ENCODE measurements around the gene MCM7. TPM values are rescaled to one million over a fixed set of nuclear protein-coding genes. Genes with fewer than 3 reads are reported as not detected.
A peak's percentile ranks its signal among the peaks of the same experiment; 100 is the strongest.

The MCM7 gene
- total and polyA plus RNA-seq, 2 of the 13 experiments (the other 11 are each of a cell fraction or from before 2014, with no cell fraction given): 84.5 to 214 TPM

- 0 out of 2 replicates have a peak, but pooled peaks have one; percentile 50 for TF ChIP-seq ZNF124 (CRISPR knock-in tag; IDR thresholded peaks at IDR 0.05)
- no peak for TF ChIP-seq STAT5B (CRISPR knock-in tag; IDR thresholded peaks at IDR 0.05)
- no peak for TF ChIP-seq MTA3 (CRISPR knock-in tag; IDR thresholded peaks at IDR 0.05)
- no peak for TF ChIP-seq GZF1 (CRISPR knock-in tag; IDR thresholded peaks at IDR 0.05)
- TF ChIP-seq AHR (CRISPR knock-in tag; IDR thresholded peaks at IDR 0.05): no peak
- TF ChIP-seq ZNF558 (CRISPR knock-in tag; IDR thresholded peaks at IDR 0.05; ENCODE audit: borderline replicate concordance): no peak
- TF ChIP-seq FLYWCH1 (CRISPR knock-in tag; IDR thresholded peaks at IDR 0.05): no peak
- no peak for TF ChIP-seq ZNF563 (CRISPR knock-in tag; IDR thresholded peaks at IDR 0.05)
- TF ChIP-seq BCL6 (CRISPR knock-in tag; IDR thresholded peaks at IDR 0.05): peak; percentile 39
- no peak for TF ChIP-seq GPBP1L1 (CRISPR knock-in tag; IDR thresholded peaks at IDR 0.05)
- TF ChIP-seq SPEN (CRISPR knock-in tag; IDR thresholded peaks at IDR 0.05; ENCODE audit: low read depth): peak; percentile 45; the same call in 1 of the 2 replicates
- peak; percentile 43 for TF ChIP-seq ZEB1 (IDR thresholded peaks at IDR 0.05; ENCODE audit: insufficient replicate concordance, low read depth)
- 0 out of 2 replicates have a peak, but pooled peaks have one; percentile 34 for TF ChIP-seq ISX (CRISPR knock-in tag; conservative IDR thresholded peaks at IDR 0.05)
- TF ChIP-seq FOXA3 (CRISPR knock-in tag; IDR thresholded peaks at IDR 0.05): no peak
- TF ChIP-seq POGK (CRISPR knock-in tag; conservative IDR thresholded peaks at IDR 0.05): 0 out of 2 replicates have a peak, but pooled peaks have one; percentile 19
- TF ChIP-seq ZNF362 (CRISPR knock-in tag; IDR thresholded peaks at IDR 0.05; ENCODE audit: borderline replicate concordance): no peak
- no peak for TF ChIP-seq NR2F6 (IDR thresholded peaks at IDR 0.05)
- no peak for TF ChIP-seq NR2F6 (CRISPR knock-in tag; IDR thresholded peaks at IDR 0.05)
- TF ChIP-seq ZNF264 (CRISPR knock-in tag; IDR thresholded peaks at IDR 0.05): no peak
- TF ChIP-seq ZBTB25 (CRISPR knock-in tag; IDR thresholded peaks at IDR 0.05): peak; percentile 90
- no peak for TF ChIP-seq AGO1 (IDR thresholded peaks at IDR 0.05; ENCODE audit: low read depth, low read length, poor library complexity, severe bottlenecking)
- peak; percentile 46; the same call in 1 of the 2 replicates for TF ChIP-seq ZNF263 (CRISPR knock-in tag; IDR thresholded peaks at IDR 0.05)
- no peak for TF ChIP-seq PLSCR1 (CRISPR knock-in tag; IDR thresholded peaks at IDR 0.05; ENCODE audit: borderline replicate concordance)
- no peak for TF ChIP-seq SNAPC5 (CRISPR knock-in tag; IDR thresholded peaks at IDR 0.05; ENCODE audit: borderline replicate concordance)
- no peak for TF ChIP-seq TOPORS (CRISPR knock-in tag; IDR thresholded peaks at IDR 0.05)
These were observed 51.5 kb downstream of the MCM7 start, which contains the start of gene ZSCAN21 (continued) for GRCh38 chr7:100049441-100050291.

Data from HepG2 (cell line).